CD4-positive, alpha-beta T cell (primary cell): Measurements from ENCODE around the gene SEMA3D. TPM values are rescaled to one million over a fixed set of nuclear protein-coding genes. Genes with fewer than 3 reads are reported as not detected.
"Not testable (repeated sequence)": the region's sequence is repeated elsewhere in the genome, so short reads cannot be mapped to it uniquely, and the experiment has no call there.

Experiments used
- ATAC-seq: fragments of 200-7000 bp; cut with Tn5 transposase; one replicate; pipeline ENCODE4 v1.10.0; 2022; ENCODE audit warnings: mild to moderate bottlenecking; ENCODE audit not compliant: poor library complexity
- CTCF ChIA-PET: fragments of 350-600 bp; sonication (Branson Sonifier 250); formaldehyde crosslinking; loops from one replicate; lab custom pipeline; 2021; ENCODE audit warnings: antibody characterized with exemption, inconsistent platforms; lab: Charles Lee
- POLR2A ChIA-PET: fragments of 350-600 bp; sonication (Branson Sonifier 250); formaldehyde crosslinking; loops from one replicate; lab custom pipeline; 2021; ENCODE audit warnings: antibody characterized with exemption, inconsistent platforms; lab: Charles Lee
- DNase-seq, 14 experiments: peaks; one replicate each; pipeline ENCODE4 v3.0.0-alpha.2; 2013 to 2020; ENCODE audit warnings: mixed read lengths in 2 of 14
- H3K27ac ChIP-seq, 2 donors: one replicate each; pipeline versions ENCODE4 v1.5.1 to v1.7.0; 2013; ENCODE audit warnings: low read length in 2 of 2, low read depth in 1 of 2, mild to moderate bottlenecking in 1 of 2
- H3K27me3 ChIP-seq, 2 experiments: 1 replicate in 1 of 2; 2 replicates in 1 of 2; pipeline versions ENCODE4 v1.6.1 to v1.7.0; 2013; ENCODE audit warnings: low read length in 2 of 2, control low read depth in 1 of 2, mild to moderate bottlenecking in 1 of 2, moderate library complexity in 1 of 2; ENCODE audit not compliant: insufficient read depth in 2 of 2, control insufficient read depth in 1 of 2
- H3K36me3 ChIP-seq: one replicate; pipeline ENCODE4 v1.6.1; 2013; ENCODE audit warnings: low read length, control low read depth; ENCODE audit not compliant: insufficient read depth
- H3K4me1 ChIP-seq: one replicate; pipeline ENCODE4 v1.6.1; 2013; ENCODE audit warnings: low read length, control low read depth; ENCODE audit not compliant: insufficient read depth
- H3K4me3 ChIP-seq: one replicate; pipeline ENCODE4 v1.5.1; 2013; ENCODE audit warnings: mild to moderate bottlenecking, low read length, moderate library complexity
- H3K9me3 ChIP-seq, 2 experiments: 1 replicate in 1 of 2; 2 replicates in 1 of 2; pipeline versions ENCODE4 v1.6.1 to v1.7.0; 2013; ENCODE audit warnings: low read length in 2 of 2, mild to moderate bottlenecking in 2 of 2, control low read depth in 1 of 2, moderate library complexity in 1 of 2; ENCODE audit not compliant: control insufficient read depth in 1 of 2, insufficient read depth in 1 of 2
- H3K27ac Mint-ChIP-seq: one replicate; pipeline ENCODE4 v1.8.0; 2020; ENCODE audit warnings: mixed read lengths
- H3K27me3 Mint-ChIP-seq: one replicate; pipeline ENCODE4 v1.8.0; 2021; ENCODE audit warnings: mixed read lengths
- H3K36me3 Mint-ChIP-seq: one replicate; pipeline ENCODE4 v1.8.0; 2021; ENCODE audit warnings: low read depth, mixed read lengths
- H3K4me1 Mint-ChIP-seq: one replicate; pipeline ENCODE4 v1.8.0; 2021; ENCODE audit warnings: low read depth, mixed read lengths
- H3K4me3 Mint-ChIP-seq: one replicate; pipeline ENCODE4 v1.8.0; 2020; ENCODE audit warnings: mild to moderate bottlenecking, mixed read lengths
- H3K9me3 Mint-ChIP-seq: one replicate; pipeline ENCODE4 v1.8.0; 2020; ENCODE audit warnings: mixed read lengths
- CTCF ChIP-seq: fragments of 200-600 bp; IDR thresholded peaks from one replicate; pipeline ENCODE4 v1.8.0; 2022; ENCODE audit warnings: antibody characterized with exemption, mild to moderate bottlenecking
- intact Hi-C, 2 experiments: fragments of 100-400 bp; cut with DNase I in 1 of 2; cut with micrococcal nuclease in 1 of 2; formaldehyde crosslinking; loops; one replicate each; pipeline versions ENCODE4 v1.15.1 to v1.9.0; 2023 to 2025; cut with DNase I, micrococcal nuclease
- total RNA-seq, 174 experiments: library from RNA in 2 of 174; stranded (reverse) in 2 of 174; gene quantifications; one replicate each; pipeline ENCODE4 v1.2.3 and lab custom pipeline; 2021 to 2026

Gene SEMA3D
- total RNA-seq, 2 experiments from 2014 or later: not detected

DNA sequence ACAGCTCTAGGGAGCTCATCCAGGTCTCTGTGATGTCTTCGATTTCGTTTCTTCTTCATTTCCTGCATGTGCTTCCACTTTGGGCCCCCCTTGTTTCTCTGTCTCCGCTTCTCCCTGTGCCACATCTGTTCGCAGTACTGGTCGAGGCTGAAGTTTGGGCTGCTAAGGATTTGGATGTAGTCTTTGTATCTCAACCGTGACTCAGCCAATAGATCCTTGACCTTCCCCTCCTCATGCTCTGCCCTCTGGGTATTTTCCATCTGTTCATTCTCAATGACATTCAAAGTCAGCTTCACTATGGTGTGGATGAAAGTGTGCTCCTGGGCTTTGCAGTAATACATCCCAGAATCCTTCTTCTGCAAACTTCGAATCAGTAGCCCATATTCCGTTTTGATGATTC, 187.4 kb downstream of the SEMA3D start:
- intact Hi-C loops: no loop called here

DNA sequence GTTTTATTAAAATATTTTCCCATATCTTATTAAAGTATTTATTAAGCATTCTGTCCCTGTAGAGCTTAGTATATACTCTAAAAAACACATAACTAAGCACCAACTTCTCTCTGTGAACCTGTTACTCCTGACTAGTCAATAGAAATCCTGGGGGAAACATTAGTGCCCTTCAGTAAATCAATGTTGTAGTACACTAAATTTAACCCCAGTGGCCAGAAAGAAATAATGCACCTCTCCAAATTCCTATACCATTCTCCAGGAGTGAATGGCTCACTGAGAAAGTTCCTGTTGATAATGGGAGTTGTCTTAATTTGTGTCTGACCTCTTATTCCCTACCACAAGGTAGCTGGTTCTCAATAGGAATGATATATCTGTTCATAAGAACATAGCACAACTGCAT, 188.2 kb downstream of the SEMA3D start:
- no peak for ATAC-seq
- TF ChIP-seq CTCF: no peak
- no peaks in the 10 kb centered on the region for H3K27me3 Mint-ChIP-seq
- H3K4me1 Mint-ChIP-seq: no peaks in the 10 kb centered on the region
- intact Hi-C loops: no loop called here
- H3K27ac Mint-ChIP-seq: no peak overlapping the region
- H3K4me3 Mint-ChIP-seq: no peak overlapping the region
- H3K36me3 Mint-ChIP-seq: no peaks in the 10 kb centered on the region
- Histone ChIP-seq H3K4me3 (no peak overlapping the region), H3K27me3 (no peaks in the 10 kb centered on the region), H3K4me1 (no peaks in the 10 kb centered on the region), H3K9me3 (no peaks in the 10 kb centered on the region), H3K36me3 (no peaks in the 10 kb centered on the region), H3K27ac (no peak overlapping the region)
- CTCF ChIA-PET: no interaction called here
- DNase-seq: no peak
- POLR2A ChIA-PET: no interaction called here
- no peaks in the 10 kb centered on the region for H3K9me3 Mint-ChIP-seq

More for the DNA sequence above, 187.4 kb downstream of the SEMA3D start:
- Mint-ChIP-seq H3K27me3 (no peaks in the 10 kb centered on the region), H3K4me1 (no peaks in the 10 kb centered on the region), H3K36me3 (no peaks in the 10 kb centered on the region), H3K4me3 (no peak overlapping the region), H3K27ac (no peak overlapping the region), H3K9me3 (no peaks in the 10 kb centered on the region)
- no peak for TF ChIP-seq CTCF
- no peaks in the 10 kb centered on the region for H3K4me1 ChIP-seq
- H3K27ac ChIP-seq: no peak overlapping the region
- H3K27me3 ChIP-seq: no peaks in the 10 kb centered on the region
- H3K36me3 ChIP-seq: no peaks in the 10 kb centered on the region
- ChIA-PET POLR2A (no interaction called here), CTCF (no interaction called here)
- H3K9me3 ChIP-seq: no peaks in the 10 kb centered on the region
- DNase-seq (no peak), ATAC-seq (no peak)
- no peak overlapping the region for H3K4me3 ChIP-seq

- DNase-seq (no peak), ATAC-seq (no peak)
- Histone ChIP-seq H3K27me3 (no peaks in the 10 kb centered on the region), H3K4me3 (no peak overlapping the region), H3K36me3 (no peaks in the 10 kb centered on the region), H3K27ac (no peak overlapping the region), H3K9me3 (peaks cover 0 to 6% of the 10 kb centered on the region in 2 experiments), H3K4me1 (no peaks in the 10 kb centered on the region)
- no peaks in the 10 kb centered on the region for H3K36me3 Mint-ChIP-seq
- H3K27me3 Mint-ChIP-seq: no peaks in the 10 kb centered on the region
- no peak overlapping the region for H3K4me3 Mint-ChIP-seq
- H3K4me1 Mint-ChIP-seq: no peaks in the 10 kb centered on the region
- no peak for TF ChIP-seq CTCF
- ChIA-PET POLR2A (no interaction called here), CTCF (no interaction called here)
- H3K9me3 Mint-ChIP-seq: no peaks in the 10 kb centered on the region
- H3K27ac Mint-ChIP-seq: no peak overlapping the region
- intact Hi-C loops: no loop called here
These were observed 189.2 kb downstream of the SEMA3D start for GRCh38 chr7:84997626-84998025.

- H3K27ac ChIP-seq, ATAC-seq, H3K9me3 ChIP-seq, H3K27me3 Mint-ChIP-seq, H3K4me1 ChIP-seq, H3K27ac Mint-ChIP-seq, CTCF ChIA-PET, H3K4me1 Mint-ChIP-seq, H3K9me3 Mint-ChIP-seq, H3K4me3 ChIP-seq, H3K36me3 Mint-ChIP-seq, POLR2A ChIA-PET, H3K4me3 Mint-ChIP-seq, intact Hi-C loops, H3K27me3 ChIP-seq, DNase-seq, H3K36me3 ChIP-seq: not testable (repeated sequence)
These were observed 193.9 kb downstream of the SEMA3D start for GRCh38 chr7:84992954-84993353.
